Suprapubic skin (tissue), 4 donors: Measurements from ENCODE around the gene C16orf96.

ENCODE experiments used
- CTCF ChIP-seq, 2 donors: fragments of 200-600 bp in 1 of 2; fragments of 450-650 bp in 1 of 2; sonication (generic) in 1 of 2; IDR thresholded peaks; one replicate each; pipeline ENCODE4 v1.5.1; 2016 to 2019; ENCODE audit warnings: antibody characterized with exemption in 2 of 2, mild to moderate bottlenecking in 1 of 2, moderate library complexity in 1 of 2
- EP300 ChIP-seq: sonication (generic); formaldehyde crosslinking; IDR thresholded peaks from one replicate; pipeline ENCODE4 v1.6.1; 2017; ENCODE audit warnings: antibody characterized with exemption
- POLR2A ChIP-seq, 2 donors: fragments of 450-650 bp; IDR thresholded peaks; one replicate each; pipeline ENCODE4 v1.6.1; 2017; ENCODE audit warnings: antibody characterized with exemption in 2 of 2, mild to moderate bottlenecking in 2 of 2, moderate library complexity in 2 of 2
- POLR2AphosphoS5 ChIP-seq, 3 donors: sonication (generic); formaldehyde crosslinking; IDR thresholded peaks; one replicate each; pipeline ENCODE4 v1.6.1; 2017; ENCODE audit warnings: antibody characterized with exemption in 3 of 3

- TF ChIP-seq CTCF (IDR thresholded peaks at IDR 0.05) (no peak), POLR2A (IDR thresholded peaks at IDR 0.05) (no peak), EP300 (no peak), POLR2AphosphoS5 (IDR thresholded peaks at IDR 0.05) (no peak)
Observed at GRCh38 chr16:4623593-4623992, 67.5 kb downstream of the C16orf96 start.
